ACHN (cell line): ENCODE results near the gene UGT2B10.

Source experiments
- DNase-seq: peaks from one replicate; pipeline ENCODE4 v3.0.0-alpha.2; 2015
- in situ Hi-C: cut with HindIII; loops from 2 replicates; pipeline ENCODE4 v1.10.0; 2017; ENCODE audit warnings: low sequenced_read_pairs, low pct_ligation_motif_present, low pct_unique_long_range_greater_than_20kb

Gene UGT2B10

DNA sequence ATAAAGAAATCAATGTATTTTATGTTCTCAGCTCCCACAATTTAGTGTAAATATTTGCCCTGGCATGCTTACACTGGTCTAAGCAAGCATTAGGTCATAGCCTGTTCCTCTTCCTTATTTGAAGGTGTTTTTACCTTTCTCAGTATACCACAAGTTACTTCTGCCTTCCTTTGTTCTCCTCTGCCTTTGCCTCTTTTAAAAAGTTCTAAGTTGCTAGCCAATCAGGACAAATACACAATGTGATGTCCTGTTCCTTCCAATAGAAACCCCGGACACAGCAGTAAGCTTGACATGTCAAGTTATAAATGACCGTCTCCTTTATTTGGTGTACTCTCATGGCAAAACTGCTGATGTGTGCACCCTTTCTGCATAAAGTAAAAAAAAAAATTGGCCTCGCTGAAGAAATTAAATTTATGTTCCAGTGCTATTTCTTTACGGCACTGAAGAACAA is 49.4 kb downstream of the UGT2B10 start:
- no peak for DNase-seq
- in situ Hi-C loops: no loop called here

GRCh38 chr4:68865760-68866159 is 50.0 kb downstream of the UGT2B10 start:
- no peak for DNase-seq
- in situ Hi-C loops: no loop called here

GRCh38 chr4:68869274-68869773 is 53.5 kb downstream of the UGT2B10 start:
- DNase-seq: no peak
- in situ Hi-C loops: no loop called here

DNA sequence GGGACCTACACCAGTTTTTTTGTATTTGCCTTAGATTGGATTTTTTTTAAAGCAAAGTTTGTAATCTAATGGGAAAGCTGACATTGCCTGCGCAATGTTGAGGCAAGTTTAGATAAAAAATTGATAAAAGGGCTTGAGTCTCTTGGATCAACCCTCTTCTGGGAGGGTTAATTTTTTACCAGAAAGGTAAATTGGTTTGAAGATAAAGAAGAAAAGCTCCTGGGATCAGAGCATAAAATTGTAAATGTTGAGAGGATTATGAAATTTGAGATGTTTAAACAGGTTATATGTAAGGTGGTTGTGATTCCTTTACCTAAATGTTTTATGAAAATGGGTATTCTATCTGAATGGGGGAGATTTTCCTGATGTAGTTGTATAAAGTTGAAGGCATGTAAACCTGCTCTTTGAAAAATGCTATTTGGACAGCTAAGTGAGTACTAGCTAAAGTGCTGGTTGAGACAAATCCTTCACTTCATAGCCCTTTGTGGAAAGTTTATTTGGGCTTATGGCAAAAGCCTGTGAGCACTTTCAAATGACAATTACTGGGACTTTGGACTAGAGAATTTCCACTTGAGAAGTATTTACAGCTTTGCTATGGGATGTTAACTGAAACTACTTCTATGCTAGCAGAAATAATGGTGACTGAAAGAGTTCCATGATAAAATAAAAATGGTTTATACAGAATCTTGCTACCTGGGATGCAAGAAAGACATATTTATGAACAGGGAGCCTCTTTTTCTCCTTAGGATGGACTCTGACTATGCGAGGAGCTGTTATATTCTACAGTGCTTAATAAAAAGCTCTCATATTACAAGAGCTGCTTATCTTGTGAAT is 56.2 kb downstream of the UGT2B10 start:
- in situ Hi-C loops: no loop called here
- no peak for DNase-seq

DNA sequence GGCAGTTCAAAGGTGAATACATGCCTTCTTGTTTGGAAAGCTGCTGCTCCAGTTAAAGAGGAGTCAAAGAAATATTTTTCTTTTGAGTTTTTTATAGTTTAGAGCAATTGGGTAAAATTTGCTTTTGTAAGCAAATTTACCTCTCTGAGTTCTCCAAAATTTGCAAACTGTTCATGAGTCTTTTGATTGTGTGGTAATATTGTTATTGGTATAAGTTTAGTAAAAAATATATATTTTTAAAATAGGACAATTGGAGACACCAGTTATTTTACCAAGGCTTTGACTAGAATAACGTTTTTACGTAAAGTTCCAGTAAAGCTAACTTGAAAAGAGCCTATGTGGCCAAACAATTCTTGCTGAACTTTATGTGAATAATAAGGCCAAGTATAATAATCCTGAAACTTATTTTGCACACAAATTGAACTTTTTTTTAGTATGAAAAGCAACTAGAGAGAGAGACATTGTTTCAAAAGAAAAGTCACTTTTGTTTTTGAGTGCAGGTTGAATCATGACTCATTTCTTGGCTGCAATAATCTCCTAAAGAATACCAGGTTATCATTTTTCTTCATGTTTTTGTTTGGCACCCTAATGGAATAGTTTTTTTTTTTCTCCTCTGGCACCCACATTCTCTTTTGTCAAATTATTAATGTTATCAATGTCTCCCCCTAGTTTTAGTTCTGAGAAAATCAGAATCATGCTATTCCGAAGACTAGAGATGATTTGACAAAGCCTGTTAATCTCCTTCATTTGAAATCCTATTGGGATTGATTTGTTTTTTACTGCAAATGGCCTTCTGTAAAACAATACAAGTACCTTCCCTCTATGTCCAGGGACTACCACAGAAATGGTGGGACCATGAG is 57.1 kb downstream of the UGT2B10 start:
- in situ Hi-C loops: no loop called here
- peak; percentile 3 for DNase-seq

DNA sequence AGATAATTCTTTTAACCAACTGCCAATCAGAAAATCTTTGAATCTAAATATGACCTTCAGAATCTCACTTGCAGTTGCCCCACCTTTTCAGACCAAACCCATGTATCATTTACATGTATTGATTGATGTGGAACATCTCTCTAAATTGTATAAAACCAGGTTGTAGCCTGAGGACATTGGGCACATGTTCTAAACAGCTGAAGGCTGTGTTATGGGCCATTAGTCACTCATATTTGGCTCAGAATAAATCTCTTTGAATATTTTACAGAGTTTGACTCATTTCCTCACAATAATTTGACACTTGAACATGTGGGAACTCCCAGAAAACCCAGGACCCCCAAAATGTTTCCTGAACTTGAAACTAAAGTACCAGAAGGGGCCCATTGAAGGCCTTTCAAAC is 58.7 kb downstream of the UGT2B10 start:
- in situ Hi-C loops: no loop called here
- DNase-seq: no peak

GRCh38 chr4:68877555-68877954 is 61.8 kb downstream of the UGT2B10 start:
- DNase-seq: no peak
- in situ Hi-C loops: no loop called here

- DNase-seq: no peak
These were observed 62.3 kb downstream of the UGT2B10 start for GRCh38 chr4:68878048-68878447.

More at GRCh38 chr4:68878048-68878447, 62.3 kb downstream of the UGT2B10 start:
- in situ Hi-C loops: no loop called here
